ENCODE results near the gene VAPB. TPM values are rescaled to one million over a fixed set of nuclear protein-coding genes. Genes with fewer than 3 reads are reported as not detected.
"Not testable (repeated sequence)": the region's sequence is repeated elsewhere in the genome, so short reads cannot be mapped to it uniquely, and the experiment has no call there.

The VAPB gene, protein sequence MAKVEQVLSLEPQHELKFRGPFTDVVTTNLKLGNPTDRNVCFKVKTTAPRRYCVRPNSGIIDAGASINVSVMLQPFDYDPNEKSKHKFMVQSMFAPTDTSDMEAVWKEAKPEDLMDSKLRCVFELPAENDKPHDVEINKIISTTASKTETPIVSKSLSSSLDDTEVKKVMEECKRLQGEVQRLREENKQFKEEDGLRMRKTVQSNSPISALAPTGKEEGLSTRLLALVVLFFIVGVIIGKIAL
- polyA plus RNA-seq (ENCODE audit: insufficient read length in 3 of 3): 10 to 100 TPM; 51.8 to 59.3 (median 58.2) TPM
- long read RNA-seq, donor 1, full-length matches to known transcripts: 13 of 13 reads
- long read RNA-seq, donor 1, partial matches to known transcripts: 0 of 13 reads
- long read RNA-seq, donor 1, other reads (novel, unspliced or antisense): 0 of 13 reads
- long read RNA-seq, donor 2, full-length matches to known transcripts: 12 of 12 reads
- long read RNA-seq, donor 2, partial matches to known transcripts: 0 of 12 reads
- long read RNA-seq, donor 2, other reads (novel, unspliced or antisense): 0 of 12 reads
- long read RNA-seq, donor 3, full-length matches to known transcripts: 29 of 29 reads
- long read RNA-seq, donor 3, partial matches to known transcripts: 0 of 29 reads
- long read RNA-seq, donor 3, other reads (novel, unspliced or antisense): 0 of 29 reads
- long read RNA-seq, donor 4, full-length matches to known transcripts: 8 of 86 reads
- long read RNA-seq, donor 4, partial matches to known transcripts: 78 of 86 reads
- long read RNA-seq, donor 4, other reads (novel, unspliced or antisense): 0 of 86 reads
- long read RNA-seq, donor 5, full-length matches to known transcripts: 28 of 46 reads
- long read RNA-seq, donor 5, partial matches to known transcripts: 18 of 46 reads
- long read RNA-seq, donor 5, other reads (novel, unspliced or antisense): 0 of 46 reads
- long read RNA-seq, donor 6, full-length matches to known transcripts: 20 of 20 reads
- long read RNA-seq, donor 6, partial matches to known transcripts: 0 of 20 reads
- long read RNA-seq, donor 6, other reads (novel, unspliced or antisense): 0 of 20 reads
- long read RNA-seq, donor 7, full-length matches to known transcripts: 15 of 15 reads
- long read RNA-seq, donor 7, partial matches to known transcripts: 0 of 15 reads
- long read RNA-seq, donor 7, other reads (novel, unspliced or antisense): 0 of 15 reads
- long read RNA-seq, donor 8, full-length matches to known transcripts: 19 of 24 reads
- long read RNA-seq, donor 8, partial matches to known transcripts: 5 of 24 reads
- long read RNA-seq, donor 8, other reads (novel, unspliced or antisense): 0 of 24 reads
- long read RNA-seq, donor 9, full-length matches to known transcripts: 13 of 20 reads
- long read RNA-seq, donor 9, partial matches to known transcripts: 7 of 20 reads
- long read RNA-seq, donor 9, other reads (novel, unspliced or antisense): 0 of 20 reads
- long read RNA-seq, donor 10, full-length matches to known transcripts: 12 of 19 reads
- long read RNA-seq, donor 10, partial matches to known transcripts: 7 of 19 reads
- long read RNA-seq, donor 10, other reads (novel, unspliced or antisense): 0 of 19 reads
- long read RNA-seq, donor 11, full-length matches to known transcripts: 14 of 14 reads
- long read RNA-seq, donor 11, partial matches to known transcripts: 0 of 14 reads
- long read RNA-seq, donor 11, other reads (novel, unspliced or antisense): 0 of 14 reads
- long read RNA-seq, donor 12, full-length matches to known transcripts: 8 of 8 reads
- long read RNA-seq, donor 12, partial matches to known transcripts: 0 of 8 reads
- long read RNA-seq, donor 12, other reads (novel, unspliced or antisense): 0 of 8 reads
- long read RNA-seq, donor 13, full-length matches to known transcripts: 18 of 18 reads
- long read RNA-seq, donor 13, partial matches to known transcripts: 0 of 18 reads
- long read RNA-seq, donor 13, other reads (novel, unspliced or antisense): 0 of 18 reads
- long read RNA-seq, donor 14, full-length matches to known transcripts: 9 of 9 reads
- long read RNA-seq, donor 14, partial matches to known transcripts: 0 of 9 reads
- long read RNA-seq, donor 14, other reads (novel, unspliced or antisense): 0 of 9 reads
- long read RNA-seq, donor 15, full-length matches to known transcripts: 4 of 12 reads
- long read RNA-seq, donor 15, partial matches to known transcripts: 8 of 12 reads
- long read RNA-seq, donor 15, other reads (novel, unspliced or antisense): 0 of 12 reads
- long read RNA-seq, donor 16, full-length matches to known transcripts: 33 of 33 reads
- long read RNA-seq, donor 16, partial matches to known transcripts: 0 of 33 reads
- long read RNA-seq, donor 16, other reads (novel, unspliced or antisense): 0 of 33 reads

DNA sequence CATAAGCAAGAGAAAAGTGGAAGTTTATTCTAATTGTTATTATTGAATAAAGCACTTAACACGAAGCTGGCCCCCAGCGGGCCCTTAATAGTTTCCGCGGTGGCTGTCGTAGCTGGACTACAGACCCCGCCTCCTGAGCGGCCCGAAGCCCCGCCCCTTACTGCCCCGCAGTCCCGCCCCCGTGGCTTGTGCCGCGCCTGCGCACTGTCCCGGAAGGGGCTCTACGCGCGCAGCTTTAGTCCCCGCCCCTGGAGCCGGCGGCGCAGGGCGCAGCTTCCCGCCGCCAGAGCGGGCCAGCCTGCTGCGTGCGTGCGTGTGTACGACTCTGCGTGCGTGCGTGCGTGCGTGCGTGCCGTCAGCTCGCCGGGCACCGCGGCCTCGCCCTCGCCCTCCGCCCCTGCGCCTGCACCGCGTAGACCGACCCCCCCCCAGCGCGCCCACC, at the start of gene VAPB:
TSS of gene VAPB (plus strand) at position 348 of the 442 bp plus-strand sequence. CDS start 231 bp downstream, outside the sequence.
- peak; percentile 87 to 94 (median 90) for DNase-seq (ENCODE audit: extremely low read depth in 1 of 11, low read depth in 9 of 11, low spot score in 4 of 11)

DNA sequence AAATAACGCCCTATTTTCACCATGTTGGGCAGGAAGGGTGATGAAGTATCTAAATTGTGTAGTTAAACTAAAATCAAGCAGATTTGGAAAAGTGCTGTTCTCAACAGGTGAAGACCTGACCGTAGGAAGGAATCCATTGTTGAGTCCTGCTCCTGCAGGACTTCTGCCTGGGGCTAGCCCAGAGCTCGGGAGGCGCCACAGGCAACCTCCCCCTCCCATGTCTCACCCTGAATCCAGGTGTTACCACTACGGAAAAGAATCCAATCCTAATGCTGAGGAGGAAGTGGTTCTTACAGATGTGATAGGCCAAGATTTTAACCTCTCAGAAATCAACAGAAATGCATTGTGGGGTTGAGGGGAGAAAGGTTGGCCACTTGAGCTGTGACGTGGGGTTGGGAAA, 49.3 kb upstream of the VAPB start:
- DNase-seq (ENCODE audit: extremely low read depth in 1 of 11, low read depth in 9 of 11, low spot score in 4 of 11): no peak

DNA sequence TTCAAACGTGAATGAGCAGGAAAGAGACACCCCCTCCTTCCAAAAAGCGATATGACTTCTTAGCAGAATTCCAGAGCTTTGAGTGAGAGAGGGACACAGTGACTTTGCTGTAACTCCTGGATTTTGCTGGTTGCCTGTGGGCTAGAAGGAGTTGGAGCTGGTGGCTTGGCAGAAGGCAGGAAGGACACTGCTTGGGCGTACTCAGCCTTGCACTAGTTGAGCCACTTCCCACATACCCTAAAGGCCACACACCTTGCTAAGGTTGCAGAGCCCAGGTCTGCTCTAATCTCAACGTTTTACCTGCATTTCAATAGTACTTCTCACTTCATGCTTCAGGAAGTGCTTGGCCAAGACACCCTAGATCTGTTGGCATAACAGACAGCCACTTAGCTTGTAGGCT, 48.9 kb upstream of the VAPB start:
- no peak for DNase-seq (ENCODE audit: extremely low read depth in 1 of 11, low read depth in 9 of 11, low spot score in 4 of 11)

DNA sequence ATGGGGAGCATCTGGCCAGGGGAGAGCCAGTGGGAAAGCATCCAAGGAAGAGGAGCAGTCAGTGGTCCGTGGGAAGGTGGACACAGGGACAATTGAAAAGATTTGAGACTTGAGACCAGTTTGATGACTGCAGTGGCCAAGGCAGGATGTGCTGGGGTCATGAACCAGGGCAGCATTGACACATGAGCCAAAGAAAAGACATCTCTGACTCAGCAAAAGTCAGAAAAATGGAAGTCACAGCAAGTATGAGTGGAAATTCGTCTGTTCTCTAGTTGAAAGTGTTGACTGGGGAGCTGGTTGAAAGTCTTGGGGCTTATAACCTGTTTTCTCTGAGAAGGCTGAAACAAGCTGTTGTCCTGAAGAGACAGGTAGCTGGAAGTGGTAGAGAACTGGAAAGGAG, 48.2 kb upstream of the VAPB start:
- no peak for DNase-seq (ENCODE audit: extremely low read depth in 1 of 11, low read depth in 9 of 11, low spot score in 4 of 11)

DNA sequence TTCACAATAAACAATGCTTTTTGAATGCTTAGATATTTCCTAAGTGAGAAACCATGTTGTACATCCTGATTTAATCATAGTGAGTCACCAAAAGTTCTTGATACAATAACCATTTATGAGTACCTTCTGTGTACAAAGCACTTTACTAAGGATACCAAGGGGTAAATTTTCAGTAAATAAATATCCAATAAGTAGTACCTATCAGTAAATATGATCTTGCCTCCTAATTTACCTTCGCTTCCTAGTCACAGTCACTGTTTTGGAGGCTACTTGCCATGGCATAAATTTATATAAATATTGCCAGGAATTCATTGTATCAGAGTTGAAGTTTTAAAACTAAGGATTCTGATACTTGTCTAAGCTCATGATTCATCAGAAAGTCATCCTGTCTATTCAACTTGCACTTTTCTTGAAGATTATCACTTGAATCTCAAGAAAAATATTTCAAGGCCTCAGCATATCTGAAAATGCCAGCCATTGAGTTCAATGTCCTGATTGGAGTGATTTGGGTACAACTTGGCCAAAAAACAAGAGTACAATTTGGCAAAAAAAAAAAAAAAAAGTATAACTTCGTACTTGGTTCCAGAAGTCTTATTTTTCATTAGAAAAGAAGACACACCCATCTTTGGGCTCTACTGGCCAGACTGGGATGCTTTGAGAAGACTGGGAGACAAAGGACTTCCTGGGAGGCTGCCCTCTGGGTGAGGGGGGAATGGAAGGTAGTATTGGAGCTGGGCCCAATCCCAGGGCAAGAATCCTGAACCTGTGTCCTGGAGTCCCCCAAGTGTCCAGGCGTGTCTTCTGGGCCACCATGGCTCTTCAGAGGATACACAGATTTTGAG, 46.7 kb upstream of the VAPB start:
- DNase-seq (ENCODE audit: extremely low read depth in 1 of 11, low read depth in 9 of 11, low spot score in 4 of 11): no peak

DNA sequence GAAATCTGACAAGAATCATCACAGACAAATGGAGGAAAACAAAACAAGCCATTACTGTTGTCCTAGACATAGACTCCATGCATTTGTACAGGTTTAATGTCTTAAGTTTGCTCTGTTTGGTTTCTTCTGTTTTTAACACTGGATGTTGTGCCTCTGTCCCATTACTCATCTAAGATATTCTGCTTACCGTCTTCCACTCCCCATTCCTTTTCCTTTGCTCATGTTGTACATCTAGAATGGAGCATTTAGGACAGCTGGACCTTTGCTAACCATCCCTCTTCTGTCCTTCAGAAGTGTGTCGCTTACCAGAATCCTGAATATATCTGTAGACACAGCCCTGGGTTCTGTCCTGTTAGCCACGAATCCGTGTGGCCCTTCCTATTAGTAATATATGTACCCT, 44.3 kb upstream of the VAPB start:
- no peak for DNase-seq (ENCODE audit: extremely low read depth in 1 of 11, low read depth in 9 of 11, low spot score in 4 of 11)

DNA sequence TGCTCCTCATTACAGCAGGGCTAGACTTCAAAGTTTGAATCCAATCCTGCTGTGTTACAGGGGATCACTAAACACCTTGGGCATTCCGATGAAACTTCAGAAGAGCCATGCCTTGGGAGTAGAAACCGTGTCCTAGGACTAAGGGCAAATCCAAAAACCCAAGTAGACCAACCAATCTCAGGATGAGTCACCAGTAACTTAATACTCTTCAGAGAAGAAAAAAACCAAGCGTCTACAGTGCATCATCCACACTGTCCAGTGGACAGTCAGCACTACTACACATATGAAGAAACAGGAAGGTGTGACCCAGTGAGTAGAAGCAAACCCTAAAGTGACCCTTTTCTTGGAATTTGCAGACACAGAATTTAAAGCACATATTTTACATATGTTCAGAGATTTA, 39.5 kb upstream of the VAPB start:
- DNase-seq (ENCODE audit: extremely low read depth in 1 of 11, low read depth in 9 of 11, low spot score in 4 of 11): no peak

DNA sequence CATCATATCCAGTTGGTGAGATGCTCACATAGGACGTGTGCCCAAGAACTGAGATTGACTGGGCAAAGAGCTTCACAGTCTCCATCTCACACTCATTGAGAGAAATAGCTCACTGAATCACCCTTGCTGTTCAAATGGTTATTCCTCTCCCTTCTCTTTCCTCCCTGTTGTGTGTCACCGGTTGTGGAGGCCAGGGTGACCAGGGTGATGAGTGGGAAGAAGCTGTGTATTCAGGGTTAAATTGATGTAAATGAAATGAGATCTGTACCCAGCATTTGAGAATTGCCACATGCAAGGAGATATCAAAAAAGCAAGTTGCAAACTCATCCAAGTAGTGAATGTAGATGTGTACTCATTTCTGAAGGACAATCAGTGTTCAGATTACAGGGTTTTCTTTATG, 36.6 kb upstream of the VAPB start:
- DNase-seq (ENCODE audit: extremely low read depth in 1 of 11, low read depth in 9 of 11, low spot score in 4 of 11): no peak

DNA sequence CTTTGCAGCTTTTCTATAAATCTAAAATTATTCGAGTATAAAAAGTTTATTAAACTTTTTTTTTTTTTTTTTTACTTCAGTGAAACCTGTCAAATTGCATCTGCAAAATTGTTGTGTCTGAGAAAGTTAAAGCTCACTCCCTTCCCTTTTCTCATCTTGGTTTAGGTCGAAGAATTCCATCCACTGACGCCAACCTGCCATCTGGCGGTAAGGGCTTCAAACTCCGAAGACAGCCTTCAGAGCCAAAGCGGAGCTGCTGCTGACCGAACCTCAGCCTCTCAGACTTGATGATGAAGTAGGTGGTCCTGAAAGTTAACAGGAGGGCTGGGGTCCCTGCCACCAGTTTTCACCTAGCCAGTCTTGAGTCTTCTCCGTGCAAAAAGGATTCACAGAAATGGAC, 29.6 kb upstream of the VAPB start:
- no peak for DNase-seq (ENCODE audit: extremely low read depth in 1 of 11, low read depth in 9 of 11, low spot score in 4 of 11)

DNA sequence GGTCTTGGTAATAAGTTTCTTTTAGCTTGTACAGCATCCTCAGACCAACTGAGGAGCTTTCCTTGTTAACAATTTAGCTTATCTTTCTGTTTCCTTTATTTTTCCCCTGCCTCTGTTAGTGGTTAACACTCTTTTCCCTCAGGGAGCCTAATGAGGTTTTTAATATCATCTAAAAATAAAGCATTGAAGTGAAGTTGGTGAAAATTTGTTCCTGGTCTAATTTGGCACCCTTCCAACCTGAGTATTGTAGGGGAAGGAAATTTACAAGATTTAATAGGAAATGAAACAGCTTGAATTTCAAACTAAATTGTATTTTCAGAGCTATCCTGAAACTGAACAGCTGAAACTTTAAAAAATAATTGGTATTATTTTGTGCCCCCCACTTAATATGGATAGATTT, 28.1 kb upstream of the VAPB start:
- no peak for DNase-seq (ENCODE audit: extremely low read depth in 1 of 11, low read depth in 9 of 11, low spot score in 4 of 11)

DNA sequence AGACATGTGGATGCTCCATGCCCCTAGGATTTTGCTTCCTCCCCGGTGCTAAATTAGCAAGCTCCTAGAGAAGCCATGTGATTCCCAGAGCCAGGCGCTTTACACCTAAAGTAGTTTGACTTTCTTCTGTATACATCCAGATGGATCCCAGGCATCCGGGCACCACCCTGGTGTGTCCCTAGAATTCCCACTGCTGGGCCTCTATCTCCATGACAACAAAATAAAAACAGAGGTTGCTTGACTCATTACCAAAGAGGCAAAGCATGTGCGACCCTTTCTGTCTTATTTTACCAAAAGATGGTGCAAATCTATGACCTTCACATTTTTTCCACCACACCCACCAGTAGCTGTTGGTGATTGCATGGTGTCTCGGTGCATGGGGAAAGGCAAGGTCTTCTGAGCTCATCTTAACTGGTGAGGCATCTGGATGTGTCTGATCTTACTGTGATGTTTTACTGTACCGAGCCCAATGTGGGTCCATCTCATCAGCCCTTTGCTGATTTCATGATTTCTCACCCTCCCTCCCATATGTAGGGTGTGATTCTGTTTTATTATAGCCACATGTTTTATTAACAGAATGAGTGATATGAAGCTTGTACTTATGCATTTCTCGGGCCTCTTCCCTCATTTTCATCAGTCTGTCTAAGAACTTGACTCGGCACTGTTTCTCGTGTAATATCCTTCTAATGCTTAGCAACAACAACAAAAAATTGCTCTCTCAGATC, 27.4 kb upstream of the VAPB start:
- DNase-seq (ENCODE audit: extremely low read depth in 1 of 11, low read depth in 9 of 11, low spot score in 4 of 11): no peak

DNA sequence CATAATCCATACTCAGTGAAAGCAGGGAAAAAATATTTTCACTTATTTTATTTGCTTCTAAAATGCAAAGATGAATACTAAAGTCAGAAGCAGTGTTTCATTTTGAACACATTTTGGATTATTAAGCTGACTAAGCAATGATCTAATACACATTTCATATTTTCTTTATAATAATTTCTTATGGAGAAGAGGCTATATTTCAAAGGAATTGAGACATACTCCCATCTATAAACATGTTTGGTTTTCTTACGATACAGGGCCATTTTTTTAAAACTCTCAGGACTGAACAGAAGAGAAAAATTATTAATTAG, 26.9 kb upstream of the VAPB start:
- DNase-seq (ENCODE audit: extremely low read depth in 1 of 11, low read depth in 9 of 11, low spot score in 4 of 11): no peak

DNA sequence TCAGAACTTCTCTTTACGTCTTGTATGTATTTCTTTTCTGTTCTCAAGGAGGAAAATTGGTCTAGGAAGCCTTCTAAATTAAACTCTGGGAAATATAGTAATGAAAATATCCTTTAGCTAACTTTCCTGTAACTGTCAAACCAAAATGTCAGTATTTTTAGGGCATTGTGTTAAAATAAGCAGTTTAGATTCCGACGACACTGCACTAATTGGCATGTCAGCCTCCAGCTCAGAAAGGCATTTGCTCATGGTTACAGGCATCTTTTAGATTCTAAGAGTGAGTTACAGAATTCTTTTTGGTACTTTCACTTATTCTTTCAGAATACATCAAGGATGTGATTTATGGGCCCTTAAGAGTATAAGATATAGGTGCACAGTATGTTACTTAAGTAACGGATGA, 26.1 kb upstream of the VAPB start:
- DNase-seq (ENCODE audit: extremely low read depth in 1 of 11, low read depth in 9 of 11, low spot score in 4 of 11): no peak

DNA sequence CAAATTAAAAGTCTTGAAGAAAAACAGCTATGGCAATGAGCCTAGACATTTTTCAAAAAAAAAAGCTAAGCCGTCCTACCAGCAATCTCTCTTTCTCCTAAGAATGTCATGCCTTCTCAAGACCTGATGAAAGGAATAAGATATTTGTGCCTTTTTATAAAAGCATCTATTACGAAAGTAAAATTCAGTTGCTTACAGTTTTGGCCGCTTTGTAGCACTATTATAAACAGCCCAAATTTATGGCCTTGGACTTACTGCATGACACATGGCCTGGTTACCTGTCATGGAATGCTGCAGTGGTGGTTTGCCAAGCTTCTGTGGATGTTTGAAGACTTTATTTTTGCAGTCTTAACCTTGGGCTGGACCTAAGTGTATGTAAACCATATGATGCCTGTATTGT, 22.2 kb upstream of the VAPB start:
- DNase-seq (ENCODE audit: extremely low read depth in 1 of 11, low read depth in 9 of 11, low spot score in 4 of 11): no peak

DNA sequence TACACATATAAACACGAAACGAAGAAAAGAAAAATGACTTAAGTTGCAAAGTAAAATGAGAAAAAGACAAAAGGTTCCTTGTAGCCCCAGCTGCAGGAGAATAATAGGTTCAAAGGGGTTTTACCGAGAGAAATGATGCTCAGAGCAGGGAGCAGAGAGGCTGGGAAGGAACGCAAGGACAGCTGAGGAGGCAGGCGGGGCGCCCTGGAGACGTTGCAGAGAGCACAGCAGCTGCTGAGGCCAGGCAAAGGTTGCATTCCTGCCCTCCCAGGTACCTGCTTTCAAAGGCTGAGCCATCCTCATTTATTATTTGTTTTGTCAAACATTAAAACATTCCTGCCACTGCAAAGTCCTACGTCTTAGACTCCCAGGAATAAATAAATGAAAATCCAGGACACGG, 16.2 kb upstream of the VAPB start:
- no peak for DNase-seq (ENCODE audit: extremely low read depth in 1 of 11, low read depth in 9 of 11, low spot score in 4 of 11)

DNA sequence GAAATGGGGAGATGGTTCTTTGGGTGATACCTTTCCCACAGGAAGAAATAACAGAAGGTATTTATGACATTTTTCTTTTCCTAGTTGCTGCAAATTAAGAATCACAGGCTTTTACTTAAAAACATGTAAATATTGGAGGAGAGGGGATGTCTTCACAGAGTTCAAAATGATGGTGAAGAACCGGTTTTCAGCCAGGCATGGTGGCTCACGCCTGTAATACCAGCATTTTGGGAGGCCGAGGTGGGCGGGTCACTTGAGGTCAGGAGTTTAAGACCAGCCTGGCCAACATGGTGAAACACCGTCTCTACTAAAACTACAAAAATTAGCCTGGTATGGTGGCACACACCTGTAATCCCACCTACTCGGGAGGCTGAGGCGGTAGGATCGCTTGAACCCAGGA, 15.7 kb upstream of the VAPB start:
- not testable (repeated sequence) for DNase-seq (ENCODE audit: extremely low read depth in 1 of 11, low read depth in 9 of 11, low spot score in 4 of 11)
